Measurements from ENCODE around the gene C13orf46. TPM values are rescaled to one million over a fixed set of nuclear protein-coding genes. Genes with fewer than 3 reads are reported as not detected.

C13orf46 gene
- total and polyA plus RNA-seq, 2 experiments from 2014 or later: 1.7 TPM; not detected in 1

DNA sequence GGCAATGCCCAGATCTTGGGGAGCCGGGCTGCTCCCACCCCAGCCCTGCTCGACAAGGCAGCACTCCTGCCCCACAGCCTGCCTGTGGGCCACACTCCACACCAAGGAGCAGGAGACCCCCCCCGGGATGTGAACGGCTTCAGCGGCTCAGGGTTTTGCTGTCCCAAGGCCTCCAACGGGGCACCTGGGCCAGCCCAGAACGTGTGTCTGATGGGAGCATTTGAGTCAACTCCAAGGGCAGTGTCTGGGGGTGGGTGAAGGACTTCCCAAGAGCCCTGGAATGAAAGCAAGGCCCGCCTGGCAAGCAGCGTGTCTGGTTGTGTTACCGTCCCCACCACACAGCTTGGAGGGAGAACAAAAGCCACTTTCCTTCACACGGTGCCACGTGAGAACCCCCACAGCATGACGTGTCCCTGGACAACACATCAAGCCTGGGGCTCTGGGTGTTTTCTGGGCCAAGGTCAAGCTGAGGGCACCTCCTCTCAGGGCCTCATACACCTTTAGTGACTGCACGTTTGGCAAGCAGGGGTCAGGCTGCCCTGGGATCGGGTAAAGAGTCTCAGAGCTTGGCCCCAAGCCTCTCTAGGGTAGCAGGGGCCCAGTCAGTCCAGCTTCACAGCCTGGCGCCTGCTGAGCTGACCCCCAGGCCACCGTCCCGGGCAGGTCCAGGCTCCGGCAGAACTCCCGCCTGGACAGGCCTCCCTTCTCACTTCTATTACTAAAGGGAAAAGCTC is 6.0 kb downstream of the C13orf46 start:
- Histone ChIP-seq H2AFZ (no peak overlapping the region), H3K9me3 (ENCODE audit: low read depth) (no peaks in the 10 kb centered on the region)
- in situ Hi-C loops (cut with MboI): no loop called here

GRCh38 chr13:113967206-113967720 is 6.6 kb downstream of the C13orf46 start:
- in situ Hi-C loops (cut with MboI): no loop called here
- DNase-seq: no peak
- H4K20me1 ChIP-seq (ENCODE audit: insufficient read depth): no peaks in the 10 kb centered on the region
- TF ChIP-seq EZH2phosphoT487 (IDR thresholded peaks at IDR 0.05; ENCODE audit: insufficient read depth, low read depth) (no peak), EZH2 (IDR thresholded peaks at IDR 0.05; ENCODE audit: insufficient read depth, poor library complexity, severe bottlenecking) (no peak)
- no peak overlapping the region for H2AFZ ChIP-seq
- WGBS, 2 experiments (ENCODE audit: low coverage in 1 of 2, low lambda C conversion rate in 2 of 2, missing lambda C conversion rate in 2 of 2): 95% methylated on average over 9 of the region's 9 CpGs
- no peaks in the 10 kb centered on the region for H3K27me3 ChIP-seq (replicated peaks; ENCODE audit: insufficient read depth)
- no peak overlapping the region for H3K4me2 ChIP-seq (ENCODE audit: unreplicated experiment)
- H3K9me2 ChIP-seq (ENCODE audit: insufficient read depth): no peaks in the 10 kb centered on the region; the same call in 1 of the 2 replicates
- H3K9ac ChIP-seq: no peak overlapping the region
- H3K4me3 ChIP-seq: no peak overlapping the region
- no peaks in the 10 kb centered on the region for H3K9me3 ChIP-seq (ENCODE audit: low read depth)
- H3K4me1 ChIP-seq (ENCODE audit: insufficient read depth): 0 out of 2 replicates have a peak, but pooled peaks cover 6% of the 10 kb centered on the region
- H3F3A ChIP-seq (ENCODE audit: insufficient read depth): no peaks in the 10 kb centered on the region
- H3K27ac ChIP-seq: no peak overlapping the region
- H3K79me2 ChIP-seq (ENCODE audit: insufficient read depth): no peaks in the 10 kb centered on the region
- peaks cover 4% of the 10 kb centered on the region; the same call in 1 of the 2 replicates for H3K36me3 ChIP-seq (ENCODE audit: low read depth)

More for the DNA sequence above, 6.0 kb downstream of the C13orf46 start:
- no peak overlapping the region for H3K4me3 ChIP-seq
- H3F3A ChIP-seq (ENCODE audit: insufficient read depth): no peaks in the 10 kb centered on the region
- no peaks in the 10 kb centered on the region; the same call in 1 of the 2 replicates for H3K9me2 ChIP-seq (ENCODE audit: insufficient read depth)
- H3K27me3 ChIP-seq (replicated peaks; ENCODE audit: insufficient read depth): no peaks in the 10 kb centered on the region
- DNase-seq: no peak
- TF ChIP-seq EZH2phosphoT487 (IDR thresholded peaks at IDR 0.05; ENCODE audit: insufficient read depth, low read depth): no peak
- TF ChIP-seq EZH2 (IDR thresholded peaks at IDR 0.05; ENCODE audit: insufficient read depth, poor library complexity, severe bottlenecking): no peak
- H3K9ac ChIP-seq: no peak overlapping the region
- no peaks in the 10 kb centered on the region for H4K20me1 ChIP-seq (ENCODE audit: insufficient read depth)
- H3K27ac ChIP-seq: no peak overlapping the region
- H3K4me1 ChIP-seq (ENCODE audit: insufficient read depth): 0 out of 2 replicates have a peak, but pooled peaks cover 6% of the 10 kb centered on the region
- H3K4me2 ChIP-seq (ENCODE audit: unreplicated experiment): no peak overlapping the region
- 84 to 90% methylated on average over 20 of the region's 20 CpGs for WGBS, 2 experiments (ENCODE audit: low coverage in 1 of 2, low lambda C conversion rate in 2 of 2, missing lambda C conversion rate in 2 of 2)
- H3K79me2 ChIP-seq (ENCODE audit: insufficient read depth): no peaks in the 10 kb centered on the region
- peaks cover 4% of the 10 kb centered on the region; the same call in 1 of the 2 replicates for H3K36me3 ChIP-seq (ENCODE audit: low read depth)

- H3K4me1 ChIP-seq (ENCODE audit: insufficient read depth): 0 out of 2 replicates have a peak, but pooled peaks cover 6% of the 10 kb centered on the region
- H3K4me3 ChIP-seq: no peak overlapping the region
- H3K4me2 ChIP-seq (ENCODE audit: unreplicated experiment): no peak overlapping the region
- H3K9me3 ChIP-seq (ENCODE audit: low read depth): no peaks in the 10 kb centered on the region
- no peak overlapping the region for H3K27ac ChIP-seq
- in situ Hi-C loops (cut with MboI): no loop called here
- no peak for TF ChIP-seq EZH2 (IDR thresholded peaks at IDR 0.05; ENCODE audit: insufficient read depth, poor library complexity, severe bottlenecking)
- no peak for TF ChIP-seq EZH2phosphoT487 (IDR thresholded peaks at IDR 0.05; ENCODE audit: insufficient read depth, low read depth)
- H3K9me2 ChIP-seq (ENCODE audit: insufficient read depth): no peaks in the 10 kb centered on the region; the same call in 1 of the 2 replicates
- H3K27me3 ChIP-seq (replicated peaks; ENCODE audit: insufficient read depth): no peaks in the 10 kb centered on the region
- DNase-seq: no peak
- no peaks in the 10 kb centered on the region for H3K79me2 ChIP-seq (ENCODE audit: insufficient read depth)
- no peaks in the 10 kb centered on the region for H4K20me1 ChIP-seq (ENCODE audit: insufficient read depth)
- no peak overlapping the region for H3K9ac ChIP-seq
- no peaks in the 10 kb centered on the region for H3F3A ChIP-seq (ENCODE audit: insufficient read depth)
- WGBS, 2 experiments (ENCODE audit: low coverage in 1 of 2, low lambda C conversion rate in 2 of 2, missing lambda C conversion rate in 2 of 2): 98 to 99% methylated on average over 5 of the region's 5 CpGs
- H3K36me3 ChIP-seq (ENCODE audit: low read depth): peaks cover 4% of the 10 kb centered on the region; the same call in 1 of the 2 replicates
- H2AFZ ChIP-seq: no peak overlapping the region
Measured at GRCh38 chr13:113965968-113966884, 7.7 kb downstream of the C13orf46 start.

- H3K27me3 ChIP-seq (replicated peaks; ENCODE audit: insufficient read depth): no peaks in the 10 kb centered on the region
- H3K27ac ChIP-seq: no peak overlapping the region
- H3K9me2 ChIP-seq (ENCODE audit: insufficient read depth): no peaks in the 10 kb centered on the region; the same call in 1 of the 2 replicates
- H3F3A ChIP-seq (ENCODE audit: insufficient read depth): peaks cover 1% of the 10 kb centered on the region; the same call in 1 of the 2 replicates
- no peak for TF ChIP-seq EZH2 (IDR thresholded peaks at IDR 0.05; ENCODE audit: insufficient read depth, poor library complexity, severe bottlenecking)
- WGBS, 2 experiments (ENCODE audit: low coverage in 1 of 2, low lambda C conversion rate in 2 of 2, missing lambda C conversion rate in 2 of 2): 96 to 99% methylated on average over 2 of the region's 2 CpGs
- in situ Hi-C loops (cut with MboI): no loop called here
- no peak overlapping the region for H3K4me2 ChIP-seq (ENCODE audit: unreplicated experiment)
- H4K20me1 ChIP-seq (ENCODE audit: insufficient read depth): no peaks in the 10 kb centered on the region
- H3K9me3 ChIP-seq (ENCODE audit: low read depth): no peaks in the 10 kb centered on the region
- no peak overlapping the region for H3K9ac ChIP-seq
- H2AFZ ChIP-seq: no peak overlapping the region
- DNase-seq: no peak
- H3K79me2 ChIP-seq (ENCODE audit: insufficient read depth): no peaks in the 10 kb centered on the region
- H3K4me1 ChIP-seq (ENCODE audit: insufficient read depth): no peaks in the 10 kb centered on the region
- no peak overlapping the region for H3K4me3 ChIP-seq
- H3K36me3 ChIP-seq (ENCODE audit: low read depth): peaks cover 4% of the 10 kb centered on the region; the same call in 1 of the 2 replicates
Measured at GRCh38 chr13:113965383-113965874, 8.4 kb downstream of the C13orf46 start.
